Keratinocyte (primary cell): ENCODE data around the gene GSTM5. TPM values are rescaled to one million over a fixed set of nuclear protein-coding genes. Genes with fewer than 3 reads are reported as not detected.
"Not testable (repeated sequence)": the region's sequence is repeated elsewhere in the genome, so short reads cannot be mapped to it uniquely, and the experiment has no call there.

Experiments used
- DNase-seq: peaks from one replicate; pipeline ENCODE4 v3.0.0-alpha.2; 2011; ENCODE audit warnings: low read depth, missing footprints, low spot score
- FAIRE-seq: peaks from 2 replicates; lab custom pipeline; 2011; peaks lifted over from hg19 to GRCh38; lab: Jason Lieb, UNC
- H2AFZ ChIP-seq: 2 replicates; pipeline ENCODE4 v1.6.0; 2012; ENCODE audit warnings: low read length, control low read depth, inconsistent platforms; ENCODE audit not compliant: control insufficient read depth
- H3K27ac ChIP-seq: 2 replicates; pipeline ENCODE4 v1.5.1; 2011; ENCODE audit warnings: low read length; ENCODE audit not compliant: control insufficient read depth, insufficient read depth
- H3K27me3 ChIP-seq: 3 replicates; pipeline ENCODE4 v1.6.0; 2011; ENCODE audit warnings: low read length; ENCODE audit not compliant: control insufficient read depth, insufficient read depth; ENCODE audit errors: extremely low read depth
- H3K36me3 ChIP-seq, 2 experiments: 2 replicates in 1 of 2; 3 replicates in 1 of 2; pipeline ENCODE4 v1.5.1; 2011; ENCODE audit warnings: low read length in 2 of 2, mild to moderate bottlenecking in 1 of 2; ENCODE audit not compliant: control insufficient read depth in 2 of 2, insufficient read depth in 2 of 2; ENCODE audit errors: extremely low read depth in 1 of 2
- H3K4me1 ChIP-seq: 3 replicates; pipeline ENCODE4 v1.5.1; 2011; ENCODE audit warnings: low read length; ENCODE audit not compliant: control insufficient read depth, insufficient read depth; ENCODE audit errors: extremely low read depth
- H3K4me2 ChIP-seq: 3 replicates; pipeline ENCODE4 v1.6.0; 2011; ENCODE audit warnings: low read depth, low read length; ENCODE audit not compliant: control insufficient read depth, insufficient read depth; ENCODE audit errors: extremely low read depth
- H3K4me3 ChIP-seq, 3 experiments: fragments of 200-600 bp in 1 of 3; sonication (generic) in 1 of 3; 2 replicates in 2 of 3; 3 replicates in 1 of 3; pipeline ENCODE4 v1.5.1; 2011 to 2016; ENCODE audit warnings: low read length in 3 of 3, mild to moderate bottlenecking in 3 of 3, control low read depth in 2 of 3, inconsistent platforms in 1 of 3, low read depth in 1 of 3, mixed read lengths in 1 of 3, mixed run types in 1 of 3, moderate library complexity in 1 of 3; ENCODE audit not compliant: control insufficient read depth in 2 of 3, insufficient read depth in 2 of 3; ENCODE audit errors: extremely low read depth in 1 of 3
- H3K79me2 ChIP-seq: 2 replicates; pipeline ENCODE4 v1.6.0; 2012; ENCODE audit warnings: low read length; ENCODE audit not compliant: control insufficient read depth, insufficient read depth
- H3K9ac ChIP-seq: 3 replicates; pipeline ENCODE4 v1.6.0; 2011; ENCODE audit warnings: low read length; ENCODE audit not compliant: control insufficient read depth, insufficient read depth; ENCODE audit errors: extremely low read depth
- H3K9me1 ChIP-seq: 3 replicates; pipeline ENCODE4 v1.6.0; 2011; ENCODE audit warnings: low read length; ENCODE audit not compliant: control insufficient read depth, insufficient read depth; ENCODE audit errors: extremely low read depth
- H3K9me3 ChIP-seq: 2 replicates; pipeline ENCODE4 v1.5.1; 2012; ENCODE audit warnings: low read depth, low read length; ENCODE audit not compliant: control insufficient read depth
- H4K20me1 ChIP-seq: 3 replicates; pipeline ENCODE4 v1.6.0; 2011; ENCODE audit warnings: low read length; ENCODE audit not compliant: control insufficient read depth, insufficient read depth; ENCODE audit errors: extremely low read depth
- CTCF ChIP-seq, 3 experiments: IDR thresholded peaks in 1 of 3; conservative IDR thresholded peaks in 1 of 3; optimal IDR thresholded peaks in 1 of 3; 2 replicates in 2 of 3; 3 replicates in 1 of 3; pipeline versions ENCODE3 to v1.5.1; 2011; ENCODE audit warnings: low read length in 3 of 3, mild to moderate bottlenecking in 3 of 3, moderate library complexity in 2 of 3, control low read depth in 1 of 3, inconsistent platforms in 1 of 3; ENCODE audit not compliant: insufficient read depth in 2 of 3; ENCODE audit errors: extremely low read depth in 1 of 3
- EZH2 ChIP-seq: IDR thresholded peaks from one replicate; pipeline ENCODE4 v1.6.1; 2012; ENCODE audit warnings: inconsistent platforms, mild to moderate bottlenecking, low read length, moderate library complexity
- dilution Hi-C: fragments of 300-500 bp; cut with MboI; formaldehyde crosslinking; loops from one replicate; pipeline ENCODE4 v1.7.0; 2020; ENCODE audit warnings: low sequenced_read_pairs; ENCODE audit not compliant: extremely low pct_ligation_motif_present
- polyA plus RNA-seq, 5 experiments: library from polyadenylated mRNA; depleted of rRNA in 3 of 5; stranded (reverse) in 3 of 5; stranded (forward) in 1 of 5; unstranded in 1 of 5; fragments of >200 nt; gene quantifications; 1 replicate in 1 of 5; 2 replicates in 3 of 5; 3 replicates in 1 of 5; pipeline versions ENCODE4 v1.2.1 to v1.2.3, GENCODE V29; 2011 to 2012; ENCODE audit warnings: missing spikeins in 2 of 5, low read depth in 1 of 5, low replicate concordance in 1 of 5

The GSTM5 gene
- polyA plus RNA-seq, 1 donor (not counting 4 experiments of a cell fraction or from before 2014, with no cell fraction given) = not detected

GRCh38 chr1:109704173-109704572 is 7.9 kb upstream of the GSTM5 start:
- no peak overlapping the region for H3K27ac ChIP-seq
- FAIRE-seq = no peak

GRCh38 chr1:109705411-109705810 is 6.6 kb upstream of the GSTM5 start:
- DNase-seq (no peak), FAIRE-seq (no peak)
- no peaks in the 10 kb centered on the region for H3K4me1 ChIP-seq
- no peaks in the 10 kb centered on the region for H3K79me2 ChIP-seq
- H3K9me3 ChIP-seq = no peaks in the 10 kb centered on the region
- H3K4me2 ChIP-seq = no peak overlapping the region
- no peak overlapping the region for H2AFZ ChIP-seq
- no peaks in the 10 kb centered on the region for H3K9me1 ChIP-seq
- dilution Hi-C loops = no loop called here
- no peaks in the 10 kb centered on the region for H4K20me1 ChIP-seq
- H3K36me3 ChIP-seq = no peaks in the 10 kb centered on the region
- H3K27me3 ChIP-seq = no peaks in the 10 kb centered on the region
- no peak overlapping the region for H3K9ac ChIP-seq
- no peak overlapping the region for H3K27ac ChIP-seq
- H3K4me3 ChIP-seq = no peak overlapping the region
- TF ChIP-seq EZH2 (no peak), CTCF (optimal IDR thresholded peaks at IDR 0.05 in 1 of 3, IDR thresholded peaks at IDR 0.05 in 1 of 3, conservative IDR thresholded peaks at IDR 0.05 in 1 of 3; ENCODE audit: extremely low read depth in 1 of 3, insufficient read depth in 2 of 3, low read length in 3 of 3) (no peak)

More at GRCh38 chr1:109704173-109704572, 7.9 kb upstream of the GSTM5 start:
- TF ChIP-seq EZH2 = no peak
- TF ChIP-seq CTCF (optimal IDR thresholded peaks at IDR 0.05 in 1 of 3, IDR thresholded peaks at IDR 0.05 in 1 of 3, conservative IDR thresholded peaks at IDR 0.05 in 1 of 3; ENCODE audit: extremely low read depth in 1 of 3, insufficient read depth in 2 of 3, low read length in 3 of 3) = no peak
- H2AFZ ChIP-seq = no peak overlapping the region
- H3K9me1 ChIP-seq = no peaks in the 10 kb centered on the region
- no peaks in the 10 kb centered on the region for H3K9me3 ChIP-seq
- no peak overlapping the region for H3K9ac ChIP-seq
- no peaks in the 10 kb centered on the region for H4K20me1 ChIP-seq
- H3K4me1 ChIP-seq = no peaks in the 10 kb centered on the region
- H3K4me3 ChIP-seq = no peak overlapping the region
- no peak overlapping the region for H3K4me2 ChIP-seq
- H3K27me3 ChIP-seq = no peaks in the 10 kb centered on the region
- no peaks in the 10 kb centered on the region for H3K36me3 ChIP-seq
- dilution Hi-C loops = no loop called here
- no peaks in the 10 kb centered on the region for H3K79me2 ChIP-seq
- no peak for DNase-seq

- H3K79me2 ChIP-seq, H2AFZ ChIP-seq, DNase-seq, dilution Hi-C loops, H3K9ac ChIP-seq, H3K4me2 ChIP-seq, H3K9me3 ChIP-seq, H3K4me1 ChIP-seq, H3K36me3 ChIP-seq, H3K4me3 ChIP-seq, FAIRE-seq, H3K27ac ChIP-seq, H4K20me1 ChIP-seq, H3K27me3 ChIP-seq, H3K9me1 ChIP-seq: not testable (repeated sequence)
Measured at GRCh38 chr1:109708949-109709348, 3.1 kb upstream of the GSTM5 start.

GRCh38 chr1:109709822-109710221 is 2.2 kb upstream of the GSTM5 start:
- H3K9me1 ChIP-seq, H3K27ac ChIP-seq, H4K20me1 ChIP-seq, H3K4me3 ChIP-seq, H3K9ac ChIP-seq, DNase-seq, dilution Hi-C loops, H3K36me3 ChIP-seq, H3K4me2 ChIP-seq, H3K9me3 ChIP-seq, H3K79me2 ChIP-seq, FAIRE-seq, H2AFZ ChIP-seq, H3K4me1 ChIP-seq, H3K27me3 ChIP-seq: not testable (repeated sequence)
